GM12801 (cell line): ENCODE results near the gene ZNF628.

Source experiments
- TF ChIP-seq, protein P1 (sequence below): IDR thresholded peaks from one replicate; pipeline ENCODE4 v1.5.1; 2011; ENCODE audit warnings: control low read depth; ENCODE audit not compliant: insufficient read length; ENCODE audit errors: extremely low read depth

The ZNF628 gene

DNA sequence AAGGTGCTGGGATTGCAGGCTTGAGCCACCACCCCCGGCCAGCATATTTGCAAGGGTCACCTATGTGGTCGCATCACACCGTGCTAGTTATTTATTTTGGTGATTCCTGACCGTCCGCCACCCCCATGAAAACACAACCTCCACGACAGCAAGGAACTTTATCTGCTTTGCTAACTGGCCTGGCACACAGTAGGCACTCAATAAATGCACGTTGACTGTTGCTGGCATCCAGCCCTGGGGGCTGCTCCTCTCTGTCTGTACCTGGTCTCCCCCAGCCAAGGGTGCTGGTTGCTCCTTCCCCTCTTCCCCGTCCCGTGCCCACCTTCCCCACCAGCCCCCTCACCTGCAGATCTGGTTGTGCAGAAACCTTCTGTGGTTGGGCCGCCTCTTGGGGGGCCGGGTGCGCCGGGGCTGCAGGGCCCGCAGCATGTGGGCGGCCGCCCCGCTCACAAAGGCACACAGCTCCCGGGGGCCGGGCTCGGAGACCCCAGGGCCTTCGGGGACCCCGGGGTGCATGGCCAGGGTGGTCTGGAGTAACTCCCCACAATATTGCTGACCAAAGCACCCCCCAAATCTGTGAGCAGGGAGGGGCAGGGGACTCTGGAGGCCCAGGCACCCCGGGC is 12.3 kb upstream of the ZNF628 start:
- TF ChIP-seq, protein P1, sequence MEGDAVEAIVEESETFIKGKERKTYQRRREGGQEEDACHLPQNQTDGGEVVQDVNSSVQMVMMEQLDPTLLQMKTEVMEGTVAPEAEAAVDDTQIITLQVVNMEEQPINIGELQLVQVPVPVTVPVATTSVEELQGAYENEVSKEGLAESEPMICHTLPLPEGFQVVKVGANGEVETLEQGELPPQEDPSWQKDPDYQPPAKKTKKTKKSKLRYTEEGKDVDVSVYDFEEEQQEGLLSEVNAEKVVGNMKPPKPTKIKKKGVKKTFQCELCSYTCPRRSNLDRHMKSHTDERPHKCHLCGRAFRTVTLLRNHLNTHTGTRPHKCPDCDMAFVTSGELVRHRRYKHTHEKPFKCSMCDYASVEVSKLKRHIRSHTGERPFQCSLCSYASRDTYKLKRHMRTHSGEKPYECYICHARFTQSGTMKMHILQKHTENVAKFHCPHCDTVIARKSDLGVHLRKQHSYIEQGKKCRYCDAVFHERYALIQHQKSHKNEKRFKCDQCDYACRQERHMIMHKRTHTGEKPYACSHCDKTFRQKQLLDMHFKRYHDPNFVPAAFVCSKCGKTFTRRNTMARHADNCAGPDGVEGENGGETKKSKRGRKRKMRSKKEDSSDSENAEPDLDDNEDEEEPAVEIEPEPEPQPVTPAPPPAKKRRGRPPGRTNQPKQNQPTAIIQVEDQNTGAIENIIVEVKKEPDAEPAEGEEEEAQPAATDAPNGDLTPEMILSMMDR, result no peak

DNA sequence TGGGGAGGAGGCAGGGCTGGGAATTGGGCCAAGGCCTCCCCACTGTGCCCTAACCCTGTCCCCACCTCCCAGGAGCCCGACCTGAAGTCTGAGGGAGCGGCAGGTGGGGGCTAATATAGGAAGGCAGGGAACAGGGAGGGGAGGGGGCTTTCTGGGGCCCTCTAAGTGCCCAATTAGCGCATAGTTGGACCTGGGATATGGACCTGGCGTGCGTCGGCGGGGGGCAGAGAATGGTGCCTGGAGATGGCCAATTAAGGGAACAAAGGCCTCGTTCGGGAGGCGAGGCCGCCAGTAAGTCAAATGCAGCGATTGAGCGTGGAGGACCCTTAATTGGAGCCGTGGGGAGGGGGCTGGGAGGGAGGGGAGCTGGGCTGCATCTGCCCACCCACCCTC is 11.8 kb upstream of the ZNF628 start, which contains the start of gene C19orf85:
Gene C19orf85, minus strand, starts transcription at position 90 of the 393 bp plus-strand sequence. CDS start 197 bp downstream, outside the sequence.
- TF ChIP-seq, protein P1, result no peak

DNA sequence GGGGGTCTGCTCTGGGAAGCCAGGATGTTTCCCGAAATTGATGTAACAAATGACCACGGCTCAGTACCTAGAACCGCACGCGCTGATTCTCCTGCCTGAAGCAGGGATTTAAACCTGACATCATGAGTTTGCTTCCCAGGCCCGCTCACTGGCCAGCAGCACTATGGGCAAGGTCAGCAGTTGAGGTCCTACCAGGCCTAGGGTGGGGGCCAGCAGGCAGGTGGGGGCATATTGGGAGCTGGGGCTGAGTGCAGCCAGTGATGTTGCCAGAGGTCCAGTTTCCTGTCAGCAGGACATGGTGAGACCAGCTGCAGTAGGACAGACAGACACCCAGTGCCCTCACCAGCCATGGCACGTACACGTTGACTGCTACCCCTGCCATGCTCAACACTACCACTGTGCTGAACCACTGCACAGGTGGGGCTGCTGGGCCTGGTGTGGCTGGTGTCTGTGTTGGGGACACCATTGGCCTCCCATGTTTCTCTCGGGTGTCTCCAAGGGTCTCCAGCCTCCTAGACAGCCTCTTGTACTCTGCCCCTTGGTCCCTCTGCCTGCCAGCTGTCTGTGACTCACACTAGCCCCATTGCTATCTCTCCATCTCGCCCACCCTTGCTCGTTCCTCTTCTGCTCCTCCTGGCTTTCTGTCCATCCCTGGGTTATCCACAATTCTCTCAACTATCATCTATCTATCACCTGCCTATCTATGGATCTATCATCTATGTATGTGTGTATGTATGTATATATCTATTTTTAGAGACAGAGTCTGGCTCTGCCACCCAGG is 10.8 kb upstream of the ZNF628 start:
- TF ChIP-seq, protein P1, result no peak

DNA sequence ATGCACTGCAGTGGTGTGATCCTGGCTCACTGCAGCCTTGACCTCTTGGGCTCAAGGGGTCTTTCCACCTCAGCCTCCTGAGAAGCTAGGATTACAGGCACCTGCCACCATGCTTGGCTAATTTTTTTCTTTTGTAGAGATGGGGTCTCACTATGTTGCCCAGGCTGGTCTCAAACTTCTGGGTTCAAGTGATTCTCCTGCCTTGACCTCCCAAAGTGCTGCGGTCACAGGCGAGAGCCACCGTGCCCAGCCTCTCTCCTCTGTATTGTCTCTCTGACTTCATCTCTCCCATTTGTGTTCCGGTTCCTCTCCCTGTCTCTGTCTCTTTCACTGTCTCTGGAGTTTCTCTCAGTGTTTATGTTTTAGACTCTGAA is 10.2 kb upstream of the ZNF628 start:
- TF ChIP-seq, protein P1, result no peak

DNA sequence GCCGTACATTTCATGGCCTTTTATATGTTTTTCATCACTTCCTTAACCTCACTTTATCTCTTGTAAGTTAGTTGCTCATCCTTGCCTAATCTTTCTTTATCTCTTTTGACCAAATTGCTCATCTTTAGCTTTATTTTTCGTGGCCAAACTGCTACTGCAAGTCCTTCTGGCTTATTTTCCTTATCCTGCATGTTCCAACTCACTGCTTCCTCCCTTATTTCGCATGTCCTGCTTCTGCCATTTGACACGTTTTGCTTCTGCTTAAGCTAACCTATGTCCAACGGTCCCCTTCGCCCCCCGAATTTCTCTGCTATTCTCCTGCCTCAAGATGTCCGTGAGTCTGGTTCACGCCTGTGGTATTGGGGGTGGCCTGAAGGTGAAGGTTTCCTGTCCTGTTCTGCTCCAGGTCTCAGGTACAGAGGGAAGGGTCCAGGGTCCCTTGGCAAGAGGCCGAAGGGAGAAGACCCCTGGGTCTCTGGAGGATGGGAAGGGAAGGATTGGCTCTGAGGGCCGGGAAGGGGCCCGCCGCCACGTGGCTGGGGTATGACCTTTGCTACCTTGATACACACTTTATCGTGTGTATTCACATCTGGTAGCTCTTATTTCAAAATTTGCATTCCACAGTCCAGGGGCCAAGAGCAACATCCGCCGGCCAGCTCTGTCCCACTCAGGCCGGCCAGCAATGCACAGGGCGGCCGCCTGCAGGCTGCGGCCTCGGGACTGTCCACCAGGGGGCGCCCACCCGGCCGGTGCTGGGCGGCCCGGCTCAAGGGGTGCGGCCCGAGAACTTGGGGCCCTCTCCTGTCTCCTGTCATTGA is 9.0 kb upstream of the ZNF628 start:
- TF ChIP-seq, protein P1, result no peak

DNA sequence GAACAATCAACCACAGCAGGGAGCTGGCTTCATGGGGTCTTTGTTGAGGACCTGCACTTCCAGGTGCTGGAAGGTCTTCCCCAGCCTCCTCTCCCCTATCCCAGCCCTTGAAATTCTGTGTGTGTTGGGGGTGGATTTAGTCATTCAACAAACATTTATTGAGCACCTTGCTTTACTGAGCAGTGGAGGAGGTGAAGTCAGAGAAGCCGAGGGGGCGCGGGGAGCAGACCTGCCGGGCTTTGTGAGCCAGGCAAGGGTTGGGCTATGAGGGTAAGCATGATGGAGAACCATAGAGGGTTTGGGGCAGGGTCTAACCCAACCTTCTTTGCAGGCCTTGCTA is 8.4 kb upstream of the ZNF628 start:
- TF ChIP-seq, protein P1, result no peak

DNA sequence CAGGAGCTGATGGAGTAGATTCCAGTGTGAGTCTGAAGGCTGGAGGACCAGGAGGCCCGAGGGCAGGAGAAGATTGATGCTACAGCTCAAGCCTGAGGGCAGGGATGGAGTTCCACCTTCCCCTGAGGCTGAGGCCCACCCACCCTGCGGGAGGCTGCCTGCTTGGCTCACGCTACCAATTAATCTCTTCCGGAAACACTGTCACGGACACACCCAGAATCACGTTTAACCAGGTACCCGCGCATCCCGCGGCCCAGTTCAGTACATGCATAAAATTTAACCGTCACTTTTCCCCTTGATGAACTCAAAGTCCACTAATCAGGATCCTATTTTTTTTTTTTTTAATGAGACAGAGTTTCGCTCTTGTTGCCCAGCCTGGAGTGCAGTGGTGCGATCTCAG is 5.2 kb upstream of the ZNF628 start:
- TF ChIP-seq, protein P1, result no peak
